Articular chondrocyte of knee joint (primary cell): Measurements from ENCODE around the gene STK17B. TPM values are rescaled to one million over a fixed set of nuclear protein-coding genes. Genes with fewer than 3 reads are reported as not detected.

Experiments used
- total RNA-seq: library from RNA; depleted of rRNA; stranded (reverse); fragments of >200 nt; gene quantifications from 2 replicates; pipeline ENCODE4 v1.2.3, GENCODE V29; 2012

Gene STK17B
- 130 and 253 TPM in 2 replicates for total RNA-seq

DNA sequence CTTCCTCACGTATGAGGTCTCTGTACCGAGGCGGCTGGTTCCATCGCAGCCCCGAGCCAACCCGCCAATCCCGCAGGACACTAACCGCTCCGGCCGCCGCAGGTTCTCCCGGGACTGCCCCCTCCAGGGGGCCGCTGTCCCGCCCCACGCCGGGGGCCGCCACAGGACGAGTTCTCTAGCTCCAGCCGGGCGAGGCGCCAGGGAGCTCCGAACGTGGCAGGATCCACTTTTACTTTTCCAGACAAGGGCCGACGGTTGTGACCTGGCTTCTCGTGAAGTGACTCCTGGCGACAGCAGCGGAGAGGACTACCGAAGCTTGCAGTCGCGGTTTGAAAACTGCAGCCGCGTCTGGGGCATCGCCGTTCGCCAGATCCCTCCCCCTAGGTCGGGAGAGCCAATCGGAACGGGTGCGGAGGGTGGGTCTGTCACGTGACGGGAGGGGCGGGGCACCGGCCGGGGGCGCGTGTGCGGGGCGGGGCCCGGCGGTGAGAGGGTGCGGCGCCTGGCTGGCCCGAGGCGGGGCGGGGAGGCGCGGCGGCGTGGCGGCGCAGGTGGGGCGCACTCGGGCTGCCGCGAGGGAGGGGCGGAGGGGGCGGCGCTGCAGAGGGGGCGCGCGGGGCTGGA, at the start of gene STK17B:
TSS of gene STK17B (minus strand) at position 331 of the 624 bp plus-strand sequence. CDS start 8,195 bp downstream, outside the sequence.

Other genes starting within 250 kb of the STK17B start
- 2.7 and 5.2 TPM in 2 replicates for gene DNAH7, start 102.7 kb downstream of the STK17B start, total RNA-seq